ENCODE results near the gene ZNF536.

ZNF536 gene

GRCh38 chr19:30467239-30467638, 95.1 kb downstream of the ZNF536 start:
- ChIA-PET CTCF (interaction anchor here (0.7 kb wide), 1 partner anchor 18 kb away, joined by 4 read pairs; no protein-coding TSS in a partner anchor), POLR2A (ENCODE audit: low non-redundant PET) (no interaction called here)
- no peak overlapping the region for H3K27ac ChIP-seq
- TF ChIP-seq CTCF (conservative IDR thresholded peaks at IDR 0.05; ENCODE audit: low read depth): no peak
- DNase-seq (ENCODE audit: low spot score): no peak

GRCh38 chr19:30469774-30470173, 97.6 kb downstream of the ZNF536 start:
- CTCF ChIA-PET: no interaction called here
- no peak for DNase-seq (ENCODE audit: low spot score)
- no peak overlapping the region for H3K27ac ChIP-seq
- POLR2A ChIA-PET (ENCODE audit: low non-redundant PET): no interaction called here
- no peak for TF ChIP-seq CTCF (conservative IDR thresholded peaks at IDR 0.05; ENCODE audit: low read depth)

GRCh38 chr19:30471441-30471840, 99.3 kb downstream of the ZNF536 start:
- H3K27ac ChIP-seq: no peak overlapping the region
- ChIA-PET CTCF (no interaction called here), POLR2A (ENCODE audit: low non-redundant PET) (no interaction called here)
- DNase-seq (ENCODE audit: low spot score): no peak
- no peak for TF ChIP-seq CTCF (conservative IDR thresholded peaks at IDR 0.05; ENCODE audit: low read depth)

- POLR2A ChIA-PET (ENCODE audit: low non-redundant PET): no interaction called here
- CTCF ChIA-PET: interaction anchor here (0.6 kb wide), 1 partner anchor 785 kb away, joined by 4 read pairs; no protein-coding TSS in a partner anchor
- no peak overlapping the region for H3K27ac ChIP-seq
- TF ChIP-seq CTCF (conservative IDR thresholded peaks at IDR 0.05; ENCODE audit: low read depth): no peak
- no peak for DNase-seq (ENCODE audit: low spot score)
These were observed 101.2 kb downstream of the ZNF536 start for GRCh38 chr19:30473334-30473867.

- H3K27ac ChIP-seq: no peak overlapping the region
- ChIA-PET POLR2A (ENCODE audit: low non-redundant PET) (no interaction called here), CTCF (no interaction called here)
- TF ChIP-seq CTCF (conservative IDR thresholded peaks at IDR 0.05; ENCODE audit: low read depth): no peak
- DNase-seq (ENCODE audit: low spot score): no peak
These were observed 104.8 kb downstream of the ZNF536 start for GRCh38 chr19:30476997-30477396.

GRCh38 chr19:30479231-30479630, 107.0 kb downstream of the ZNF536 start:
- POLR2A ChIA-PET (ENCODE audit: low non-redundant PET): no interaction called here
- no peak for TF ChIP-seq CTCF (conservative IDR thresholded peaks at IDR 0.05; ENCODE audit: low read depth)
- no peak for DNase-seq (ENCODE audit: low spot score)
- no peak overlapping the region for H3K27ac ChIP-seq
- CTCF ChIA-PET: no interaction called here

GRCh38 chr19:30480097-30480496, 107.9 kb downstream of the ZNF536 start:
- ChIA-PET POLR2A (ENCODE audit: low non-redundant PET) (no interaction called here), CTCF (no interaction called here)
- no peak for TF ChIP-seq CTCF (conservative IDR thresholded peaks at IDR 0.05; ENCODE audit: low read depth)
- no peak overlapping the region for H3K27ac ChIP-seq
- no peak for DNase-seq (ENCODE audit: low spot score)

Measured in RWPE1 (cell line).